Right hindlimb (tissue), 1 donor: ENCODE data around the gene MSH5.

Experiments used
- DNase-seq: peaks from one replicate; pipeline ENCODE4 v3.0.0-alpha.2; 2018

Gene MSH5

GRCh38 chr6:31762878-31763618, 23.2 kb downstream of the MSH5 start:
- no peak for DNase-seq

GRCh38 chr6:31763619-31763940, 23.8 kb downstream of the MSH5 start:
- no peak for DNase-seq

- DNase-seq, result no peak
Measured at GRCh38 chr6:31764198-31764597, 24.4 kb downstream of the MSH5 start.

DNA sequence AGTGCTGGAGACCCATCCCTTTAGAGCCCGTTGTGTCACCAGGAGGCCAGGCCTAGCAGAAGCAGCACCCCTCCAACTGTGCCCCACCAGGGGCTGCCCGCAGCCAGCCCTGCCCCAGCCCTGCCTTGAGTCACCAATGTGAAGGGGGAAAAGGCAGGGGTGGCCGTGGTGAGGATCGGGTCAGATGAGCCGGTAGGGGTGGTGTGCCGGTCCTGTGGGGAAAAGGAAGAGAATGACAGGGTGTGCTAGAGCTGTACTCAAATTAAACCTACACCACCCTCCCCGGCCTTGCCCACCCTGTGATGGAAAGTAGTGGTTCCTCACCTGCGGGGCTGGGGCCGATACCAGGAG, 25.7 kb downstream of the MSH5 start:
- no peak for DNase-seq

DNA sequence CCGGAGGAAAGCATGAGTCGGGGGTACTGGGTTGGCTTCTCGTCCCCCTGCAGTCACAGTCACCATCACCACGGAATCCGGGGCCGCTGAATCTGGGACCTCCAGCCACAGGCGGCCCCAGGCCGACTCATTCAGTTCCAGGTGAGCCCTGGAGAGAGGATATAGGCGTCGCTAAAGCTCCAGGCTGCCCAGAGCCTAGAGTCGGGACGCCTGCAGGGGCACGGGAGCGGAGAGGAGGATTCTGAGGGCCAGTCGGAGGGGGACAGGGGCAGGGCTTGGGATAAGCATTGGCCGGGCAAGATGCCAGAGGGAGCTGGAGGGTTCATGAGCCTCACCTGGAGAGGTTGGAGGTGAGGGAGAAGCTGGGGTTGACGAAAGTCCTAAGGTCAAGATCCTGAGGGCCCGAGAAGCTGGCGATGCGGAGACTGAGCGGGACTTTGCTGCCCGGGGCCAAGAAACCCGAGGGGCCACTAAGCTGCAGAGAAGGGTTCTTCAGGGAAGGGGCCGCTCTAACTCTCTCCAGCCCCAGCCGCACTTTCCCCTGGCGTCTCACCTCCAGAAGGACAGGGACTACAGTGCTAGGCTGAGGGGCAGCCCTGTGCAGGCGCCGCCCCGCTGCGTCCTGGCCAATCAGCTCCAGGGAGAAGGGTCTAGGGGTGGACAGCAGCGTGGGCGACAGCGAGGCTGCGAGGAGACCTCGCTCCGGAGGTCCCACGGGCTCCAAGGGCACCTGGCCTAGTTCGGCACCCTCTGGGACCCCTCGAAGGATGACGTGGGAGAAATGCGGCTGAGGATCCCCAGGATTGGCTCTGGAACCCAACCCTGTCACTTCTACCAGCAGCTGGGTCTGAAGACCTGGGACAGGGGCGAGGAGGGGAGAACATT, 26.3 kb downstream of the MSH5 start:
- DNase-seq, result no peak

DNA sequence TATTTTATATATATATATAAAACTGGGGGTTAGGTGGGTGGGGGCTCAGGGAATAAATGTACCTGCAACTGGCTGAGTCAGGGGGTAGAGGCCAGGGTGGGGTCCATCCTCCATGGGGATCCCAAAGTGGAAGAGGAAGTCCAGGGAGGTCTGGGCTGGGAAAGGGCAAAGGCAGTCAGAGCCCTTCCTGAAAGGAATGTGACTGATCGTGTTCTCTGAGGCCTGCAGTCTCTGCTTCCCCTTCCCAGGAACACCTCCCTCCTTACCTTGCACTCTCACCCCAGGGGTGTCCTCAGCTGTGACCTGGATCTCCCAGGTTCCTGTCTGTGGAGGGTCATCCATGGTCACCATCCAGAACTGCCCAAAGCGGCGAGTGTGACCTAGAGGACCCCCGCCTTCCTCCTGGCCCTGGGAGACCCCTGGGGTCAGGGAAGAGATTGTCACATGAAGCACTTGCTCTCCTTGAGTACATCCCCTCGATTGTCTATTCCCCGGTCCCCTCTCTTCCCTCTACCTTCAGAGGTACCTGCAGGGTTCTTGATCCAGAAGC, 27.4 kb downstream of the MSH5 start:
- no peak for DNase-seq

DNA sequence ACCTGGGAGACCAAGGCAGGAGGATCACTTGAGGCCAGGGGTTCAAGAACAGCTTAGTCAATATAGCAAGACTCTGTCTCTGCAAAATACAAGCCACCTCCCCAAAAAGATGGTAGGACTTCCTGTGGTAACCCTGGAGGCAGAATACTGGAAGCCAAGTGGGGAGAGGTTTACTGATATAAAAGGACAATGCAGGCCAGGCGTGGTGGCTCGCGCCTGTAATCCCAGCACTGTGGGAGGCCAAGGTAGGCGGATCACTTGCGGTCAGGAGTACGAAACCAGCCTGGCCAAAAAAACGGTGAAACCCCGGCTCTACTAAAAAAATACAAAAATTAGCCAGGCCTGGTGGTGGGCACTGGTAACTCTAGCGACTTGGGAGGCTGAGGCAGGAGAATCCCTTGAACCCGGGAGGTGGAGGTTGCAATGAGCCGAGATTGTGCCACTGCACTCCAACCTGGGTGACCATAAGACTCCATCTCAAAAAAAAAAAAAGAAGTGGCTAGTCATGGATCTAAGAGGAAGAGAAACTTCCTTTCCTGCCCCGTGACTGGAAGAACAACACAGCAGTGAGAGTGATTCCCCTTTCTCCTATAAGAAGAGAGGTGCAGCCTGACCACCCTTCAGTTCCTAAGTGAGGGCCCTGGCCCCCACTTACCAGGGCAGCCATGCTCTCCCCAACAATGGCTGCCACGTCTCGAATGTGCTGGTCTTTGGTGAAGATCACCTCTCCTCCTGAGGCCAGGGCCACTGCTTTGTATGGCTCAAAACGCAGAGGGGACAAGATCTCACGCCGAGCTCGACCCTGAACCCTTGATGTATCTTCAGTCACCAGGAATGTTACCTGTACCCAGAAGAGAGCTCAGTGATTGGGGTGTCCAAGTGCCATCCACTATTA, 28.8 kb downstream of the MSH5 start:
- DNase-seq, result no peak

DNA sequence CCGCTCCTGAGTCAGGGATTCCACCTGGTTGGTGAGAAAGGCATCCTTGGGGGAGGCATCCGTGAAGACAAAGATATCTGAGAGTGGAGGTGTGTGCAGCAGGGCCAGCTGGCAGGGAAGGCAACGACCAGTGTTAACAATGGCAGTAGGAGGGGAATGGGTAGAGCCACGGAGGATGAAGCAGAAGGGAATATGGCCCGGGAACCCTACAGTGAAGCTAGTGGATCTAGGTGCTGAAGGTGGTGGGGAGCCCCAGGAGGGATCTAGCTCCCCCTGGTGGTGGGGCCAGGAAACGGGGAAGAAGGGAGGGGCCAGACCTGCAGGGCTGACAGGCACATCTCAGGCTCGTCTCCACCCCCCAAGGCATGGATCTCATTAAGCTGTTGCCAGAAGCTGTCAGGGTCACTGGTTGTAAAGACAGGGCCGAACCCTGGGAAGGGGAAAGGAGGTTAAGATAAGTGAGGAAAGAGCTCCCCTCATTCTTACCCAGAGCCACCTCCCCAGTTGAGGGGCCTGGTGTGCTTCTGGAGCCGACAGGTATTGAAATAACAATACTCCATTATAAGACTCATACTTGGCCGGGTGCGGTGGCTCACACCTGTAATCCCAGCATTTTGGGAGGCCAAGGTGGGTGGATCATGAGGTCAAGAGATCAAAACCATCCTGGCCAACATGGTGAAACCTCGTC, 30.0 kb downstream of the MSH5 start:
- DNase-seq, result no peak

GRCh38 chr6:31770860-31771259, 31.1 kb downstream of the MSH5 start:
- no peak for DNase-seq

DNA sequence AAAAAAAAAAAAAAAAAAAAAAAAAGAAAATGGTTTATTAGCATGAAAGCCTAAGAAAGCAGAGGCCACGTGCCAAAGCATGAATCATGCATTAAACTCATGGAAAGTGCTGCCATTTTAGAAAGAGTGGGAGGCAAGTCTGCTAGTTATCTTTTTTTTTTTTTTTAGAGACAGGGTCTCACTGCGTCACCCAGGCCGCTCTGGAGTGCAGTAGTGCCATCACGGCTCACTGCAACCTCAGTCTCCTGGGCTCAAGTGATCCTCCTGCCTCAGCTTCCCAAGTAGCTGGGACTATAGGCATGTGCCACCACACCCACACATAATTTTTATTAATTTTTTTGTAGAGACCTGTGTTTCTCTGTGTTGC, 32.2 kb downstream of the MSH5 start:
- no peak for DNase-seq

- no peak for DNase-seq
Measured at GRCh38 chr6:31775184-31775583, 35.4 kb downstream of the MSH5 start.

- DNase-seq, result no peak
Measured at GRCh38 chr6:31775633-31776484, 36.1 kb downstream of the MSH5 start.

DNA sequence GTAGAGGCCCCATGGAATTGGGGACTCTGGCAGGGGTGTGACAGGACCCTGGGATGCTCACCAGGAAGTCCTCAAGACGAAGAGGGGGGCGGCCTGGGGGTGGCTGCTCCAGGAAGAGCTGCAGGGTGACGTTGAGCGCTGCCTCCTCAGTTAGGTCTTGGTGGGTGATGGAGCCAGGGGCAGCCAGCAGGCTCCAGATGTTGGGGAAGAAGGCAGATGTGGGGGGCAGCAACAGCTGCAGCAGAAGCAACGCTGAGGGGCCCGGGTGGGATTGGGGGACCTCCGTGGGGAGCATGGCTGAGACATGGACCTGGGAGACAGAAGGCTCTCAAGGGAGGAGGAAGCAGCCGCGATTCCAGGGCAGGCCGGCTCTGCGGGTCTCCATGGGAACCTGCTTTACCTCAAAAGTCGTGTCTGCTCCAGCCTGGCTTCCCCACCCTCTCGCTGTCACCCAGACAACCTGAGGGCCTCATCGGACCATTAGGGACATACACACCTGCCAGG, 36.7 kb downstream of the MSH5 start:
- DNase-seq, result no peak

DNA sequence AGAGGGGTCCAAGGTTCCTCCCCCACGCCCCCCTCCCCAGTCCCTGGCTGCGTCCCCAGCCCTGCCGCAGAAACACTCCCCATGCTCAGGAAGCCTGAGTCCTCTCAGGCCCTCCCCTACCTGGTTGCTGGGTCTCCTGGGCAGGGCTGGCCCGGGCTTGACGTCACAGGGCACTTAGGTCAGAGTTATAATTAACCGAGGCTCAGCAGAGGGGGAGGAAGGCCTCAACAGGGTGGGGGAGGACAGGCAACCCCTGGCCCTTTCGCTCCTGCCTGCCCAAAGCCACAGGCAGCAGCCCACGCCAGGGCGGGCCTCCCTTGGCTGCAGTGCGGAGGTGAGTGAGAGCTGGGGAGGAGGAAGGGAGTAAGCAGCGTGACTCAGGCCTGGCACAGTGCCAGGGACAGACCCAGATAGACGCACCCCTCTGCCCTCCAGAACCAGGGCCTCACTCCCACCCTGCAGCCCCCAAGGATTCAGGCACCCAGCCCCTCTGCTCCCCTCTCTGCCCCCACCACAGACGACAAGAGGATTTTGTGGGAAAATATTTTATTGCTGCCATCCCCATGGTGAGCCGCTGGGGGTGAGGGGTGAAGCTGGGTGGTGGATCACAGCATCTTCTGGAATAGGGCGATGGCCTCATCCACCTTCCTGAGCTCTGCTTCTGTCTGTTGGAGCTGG, 37.3 kb downstream of the MSH5 start, which contains the start of gene VWA7:
VWA7 (minus strand) TSS at position 340 of the 678 bp plus-strand sequence. CDS start 549 bp downstream, outside the sequence.
- DNase-seq, result peak; percentile 62

DNA sequence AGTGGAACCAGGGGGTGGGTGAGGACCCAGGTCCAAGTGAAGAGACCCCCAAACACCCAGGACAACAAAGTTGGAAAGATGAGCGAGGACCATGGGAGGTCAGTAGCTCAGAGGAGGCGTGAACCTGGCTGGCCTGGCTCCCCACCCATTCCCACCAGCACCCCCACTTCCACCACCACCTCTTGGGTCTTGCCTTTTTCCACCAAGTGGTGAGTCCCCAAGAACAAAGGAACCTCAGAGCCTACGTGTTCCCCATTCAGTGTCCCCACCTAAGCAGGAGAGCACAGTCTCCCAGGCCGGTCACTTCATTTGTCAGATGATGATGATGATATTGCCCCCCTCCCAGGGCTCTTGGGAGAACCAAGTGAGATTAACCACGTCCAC, 37.9 kb downstream of the MSH5 start:
- no peak for DNase-seq

DNA sequence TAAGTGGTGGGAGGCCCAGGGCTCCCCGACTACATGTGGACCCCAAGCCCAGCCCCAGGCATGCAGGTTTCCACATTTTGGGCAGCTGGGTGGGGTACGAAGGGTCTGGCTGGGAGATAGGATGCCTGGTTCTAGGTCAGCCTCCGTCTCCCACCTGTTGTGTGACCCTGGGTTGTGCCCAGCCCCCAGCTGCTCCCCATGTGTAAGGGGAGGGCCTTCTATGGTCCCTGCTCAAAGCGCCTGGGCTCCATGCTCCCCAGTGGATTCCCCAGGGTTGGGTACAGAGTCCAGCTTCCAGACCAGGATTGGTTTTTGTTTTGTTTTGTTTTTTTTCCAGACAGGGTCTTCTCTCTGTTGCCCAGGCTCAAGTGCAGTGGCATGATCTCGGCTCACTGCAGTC, 38.4 kb downstream of the MSH5 start:
- DNase-seq, result no peak

- no peak for DNase-seq
Measured at GRCh38 chr6:31778999-31779885, 39.4 kb downstream of the MSH5 start.

DNA sequence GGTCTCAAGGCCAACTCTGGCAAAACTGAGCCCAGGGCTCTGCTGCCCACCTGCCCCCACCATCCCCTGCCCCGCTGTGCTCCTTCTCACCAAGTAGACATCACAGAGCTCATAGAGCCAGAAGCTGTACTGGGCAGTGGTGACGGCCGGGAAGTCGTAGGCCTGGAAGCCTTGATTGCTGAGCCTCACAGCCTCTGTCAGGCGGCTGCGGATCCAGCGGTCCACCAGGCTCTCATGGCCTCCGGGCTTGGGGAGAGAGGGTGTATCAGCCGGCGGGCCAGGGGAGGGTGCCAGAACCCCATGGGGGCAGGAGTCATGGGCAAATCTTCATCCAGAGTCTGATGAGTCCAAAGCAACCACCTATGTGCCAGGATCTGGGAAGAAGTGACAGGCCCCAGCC, 40.1 kb downstream of the MSH5 start:
- no peak for DNase-seq

- no peak for DNase-seq
Measured at GRCh38 chr6:31780507-31781243, 40.9 kb downstream of the MSH5 start.
